ENCODE results near the gene CTDSPL2.
A peak's percentile ranks its signal among the peaks of the same experiment; 100 is the strongest.
"Not testable (repeated sequence)": the region's sequence is repeated elsewhere in the genome, so short reads cannot be mapped to it uniquely, and the experiment has no call there.

Gene CTDSPL2

GRCh38 chr15:44485880-44486279 lies 58.5 kb downstream of the CTDSPL2 start:
- no peak for DNase-seq

DNA sequence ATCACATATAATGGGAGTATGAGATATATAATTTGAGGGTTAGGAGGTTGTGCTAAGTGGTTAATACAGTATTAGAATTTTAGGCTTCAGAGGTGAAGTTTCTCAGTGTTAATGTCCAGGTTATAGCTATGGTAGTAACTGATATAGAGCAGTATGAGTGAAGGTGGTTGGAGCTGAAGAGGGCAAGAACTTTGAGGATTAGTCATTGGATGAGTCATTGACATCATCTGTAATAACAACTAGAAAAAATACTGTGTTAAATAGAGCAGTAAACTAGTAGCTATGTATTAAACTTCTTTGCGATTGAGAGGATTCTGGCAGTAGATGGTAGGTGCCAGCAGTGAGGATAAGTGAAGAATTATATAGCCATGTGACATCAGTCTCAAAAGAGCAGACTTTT lies 62.0 kb downstream of the CTDSPL2 start:
- no peak for DNase-seq

DNA sequence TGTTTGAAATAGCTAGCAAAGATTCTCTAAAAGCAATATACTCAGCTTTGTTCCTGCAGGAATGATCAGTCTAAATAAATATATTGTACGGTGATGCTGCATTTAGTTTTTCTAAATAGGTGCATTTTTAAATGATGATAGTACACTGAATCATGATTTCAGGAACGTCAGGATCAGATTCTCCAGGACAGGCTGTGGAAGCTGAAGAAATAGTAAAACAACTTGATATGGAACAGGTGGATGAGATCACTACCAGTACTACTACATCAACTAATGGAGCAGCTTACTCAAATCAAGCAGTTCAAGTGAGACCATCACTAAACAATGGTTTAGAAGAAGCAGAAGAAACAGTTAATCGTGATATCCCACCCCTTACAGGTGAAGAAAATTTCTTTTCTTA lies 63.2 kb downstream of the CTDSPL2 start:
- DNase-seq: no peak

DNA sequence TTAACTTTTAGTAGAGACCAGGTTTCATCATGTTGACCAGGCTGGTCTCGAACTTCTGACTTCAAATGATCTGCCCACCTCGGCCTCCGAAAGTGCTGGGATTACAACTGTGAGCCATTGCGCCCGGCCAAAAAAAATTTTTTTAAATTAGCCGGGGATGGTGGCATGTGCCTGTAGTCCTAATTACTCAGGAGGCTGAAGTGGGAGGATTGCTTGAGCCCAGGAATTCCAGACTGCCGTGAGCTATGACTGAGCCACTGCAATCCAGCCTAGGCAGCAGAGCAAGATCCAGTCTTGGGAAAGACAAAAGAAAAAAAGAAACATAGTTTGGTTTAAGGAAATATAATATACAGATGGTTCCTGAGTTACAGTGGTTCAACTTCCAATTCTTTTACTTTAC lies 64.6 kb downstream of the CTDSPL2 start:
- DNase-seq: no peak

- DNase-seq: no peak
Measured at GRCh38 chr15:44492672-44493071, 65.2 kb downstream of the CTDSPL2 start.

GRCh38 chr15:44495562-44495961 lies 68.1 kb downstream of the CTDSPL2 start:
- no peak for DNase-seq

DNA sequence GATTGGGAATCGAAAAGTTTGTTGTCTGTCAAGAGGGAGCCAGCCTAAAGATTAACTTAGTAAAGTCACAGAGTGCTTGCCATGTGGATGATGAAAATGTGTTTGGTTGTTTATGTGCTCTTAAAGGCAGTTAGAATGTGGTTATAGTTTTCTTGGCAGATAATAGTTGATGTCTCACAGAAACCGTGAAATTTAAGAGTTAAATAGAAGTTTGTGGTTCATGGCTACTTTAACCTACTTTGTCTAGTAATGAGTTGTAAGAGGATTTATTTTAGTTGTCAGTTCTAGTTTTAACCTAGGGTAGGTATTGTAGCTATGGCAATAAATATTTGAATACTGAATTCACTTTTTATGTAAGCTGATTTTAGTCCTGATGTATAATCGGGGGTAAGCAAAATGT lies 73.1 kb downstream of the CTDSPL2 start:
- no peak for DNase-seq

DNA sequence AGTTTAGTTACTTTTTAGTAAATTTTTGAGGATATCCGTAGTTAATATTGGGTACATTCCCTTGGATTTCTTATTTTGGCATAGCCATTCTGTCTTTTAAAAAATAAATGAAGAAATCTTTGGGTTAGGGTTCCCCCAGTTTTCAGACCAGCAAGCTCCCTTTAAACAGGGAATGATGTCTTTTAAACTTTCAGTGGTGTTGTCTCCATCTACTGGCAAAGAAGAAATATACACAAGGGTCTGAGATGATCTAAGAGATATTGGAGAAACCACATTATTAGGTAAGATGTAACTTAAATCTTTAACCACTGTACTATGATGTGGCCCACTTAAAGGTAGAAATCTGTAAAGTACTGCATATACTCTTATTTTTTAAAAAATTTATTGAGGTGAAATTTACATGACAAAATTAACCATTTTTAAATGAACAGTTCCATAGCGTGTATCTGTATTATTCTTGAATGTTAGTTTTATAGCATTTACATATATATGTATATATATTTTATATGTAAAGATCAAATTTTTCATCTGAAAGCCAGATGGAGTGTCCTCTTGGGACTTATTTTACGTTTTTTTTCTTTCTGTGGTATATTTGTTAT lies 74.4 kb downstream of the CTDSPL2 start:
- DNase-seq: no peak

DNA sequence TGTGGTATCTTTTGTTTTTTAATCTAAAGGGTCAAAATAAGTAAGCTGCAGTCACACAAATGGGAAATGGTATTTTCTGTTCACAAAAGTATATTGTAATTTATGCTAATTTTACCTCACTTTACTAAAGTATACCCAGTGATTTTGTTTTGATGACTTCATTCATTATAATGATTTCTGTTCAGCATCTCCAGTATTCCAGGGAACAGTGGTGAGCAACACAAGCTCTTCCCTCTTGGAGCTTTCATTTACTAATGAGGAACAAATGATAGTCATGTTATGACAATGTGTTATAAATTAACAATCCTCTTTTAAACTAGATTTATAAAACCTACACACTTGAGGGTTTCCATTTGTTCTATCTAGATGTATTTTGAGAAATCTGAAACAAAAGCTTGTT lies 89.0 kb downstream of the CTDSPL2 start:
- no peak for DNase-seq

- no peak for DNase-seq
Measured at GRCh38 chr15:44519537-44519936, 92.1 kb downstream of the CTDSPL2 start.

DNA sequence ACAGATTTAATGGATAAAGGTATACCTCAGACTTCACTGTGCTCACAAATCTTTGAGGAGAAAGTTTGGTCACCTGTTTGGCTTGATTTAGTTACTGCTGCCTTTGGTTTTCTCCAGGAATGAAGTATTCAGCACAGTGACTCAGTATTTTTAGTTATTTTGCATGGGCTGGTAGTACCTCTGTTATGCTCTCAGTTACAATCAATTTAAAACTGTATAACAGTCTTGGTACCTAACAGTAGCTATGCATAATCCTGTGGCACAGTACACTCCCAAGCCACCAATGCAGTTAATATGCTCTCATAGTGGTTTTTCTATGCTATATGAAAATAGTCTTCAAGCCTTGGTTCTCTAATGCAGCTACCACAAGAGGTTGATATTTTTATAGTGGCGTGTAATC lies 97.6 kb downstream of the CTDSPL2 start:
- no peak for DNase-seq

DNA sequence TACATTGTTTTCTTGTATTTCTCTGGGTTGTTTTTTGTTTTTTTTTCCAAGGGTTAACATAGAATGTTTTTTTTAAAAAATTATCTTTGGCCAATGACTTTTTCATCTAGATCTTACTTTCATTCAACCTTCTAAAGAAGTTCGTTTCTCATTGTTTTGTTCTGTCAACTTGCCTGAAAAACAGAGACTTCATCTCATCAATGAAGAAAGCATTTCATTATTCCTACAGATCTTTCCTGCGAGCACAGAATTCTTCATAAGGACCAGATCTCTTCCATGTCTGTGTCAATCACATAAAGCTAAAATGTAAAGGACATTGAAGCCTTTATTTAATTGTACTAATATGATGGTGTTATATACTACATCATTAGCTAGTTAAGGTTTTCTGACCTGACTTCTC lies 99.8 kb downstream of the CTDSPL2 start:
- DNase-seq: no peak

DNA sequence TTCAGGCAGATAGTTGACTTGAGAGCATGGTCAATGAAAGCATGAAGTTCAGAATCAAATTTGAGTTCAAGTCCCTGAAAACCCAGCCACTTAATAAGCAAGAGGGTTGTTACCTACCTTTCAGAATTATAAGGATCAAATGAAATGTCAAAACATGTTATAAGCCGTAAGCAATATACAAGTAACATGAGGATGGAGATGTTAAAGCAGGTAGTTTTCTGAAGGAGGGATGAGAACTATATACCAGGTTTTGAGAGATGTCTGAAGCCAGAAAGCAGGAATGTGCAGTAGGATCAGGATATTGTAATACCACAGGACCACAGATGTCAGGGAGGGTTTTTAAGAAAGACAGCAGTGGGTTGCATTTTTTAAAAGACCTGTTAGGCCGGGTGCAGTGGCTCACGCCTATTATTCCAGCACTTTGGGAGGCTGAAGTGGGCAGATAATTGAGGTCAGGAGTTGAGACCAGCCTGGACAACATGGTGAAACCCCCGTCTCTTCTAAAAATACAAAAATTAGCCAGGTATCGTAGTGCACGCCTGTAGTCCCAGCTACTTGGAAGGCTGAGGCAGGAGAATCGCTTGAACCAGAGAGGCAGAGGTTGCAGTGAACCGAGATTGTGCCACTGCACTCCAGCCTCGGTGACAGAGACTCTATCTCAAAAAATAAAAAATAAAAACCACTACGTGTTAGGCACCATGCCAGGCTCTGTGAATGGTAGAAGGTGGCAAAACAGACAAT lies 102.6 kb downstream of the CTDSPL2 start:
- no peak for DNase-seq

DNA sequence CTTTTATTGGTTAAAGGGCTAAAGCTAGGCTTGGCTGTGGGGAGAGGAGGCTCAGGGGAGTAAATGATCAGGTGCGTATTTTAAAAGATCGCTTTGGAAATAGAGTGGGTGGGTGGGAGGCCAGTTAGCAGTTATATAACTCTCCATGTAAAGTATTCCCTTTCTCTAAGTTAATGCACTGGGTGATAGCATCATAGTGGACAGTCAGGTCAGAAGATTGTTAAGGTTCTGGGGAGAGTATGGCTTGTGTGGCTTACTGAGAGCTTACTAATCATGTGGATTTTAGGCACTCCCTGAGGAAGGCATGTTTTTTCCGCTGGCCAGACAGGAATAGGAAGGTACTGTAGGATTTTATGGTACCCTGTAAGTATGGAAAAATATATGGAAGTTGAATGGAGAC lies 103.2 kb downstream of the CTDSPL2 start:
- no peak for DNase-seq

- not testable (repeated sequence) for DNase-seq
Measured at GRCh38 chr15:44532275-44532674, 104.8 kb downstream of the CTDSPL2 start.

- no peak for DNase-seq
Measured at GRCh38 chr15:44532689-44533088, 105.3 kb downstream of the CTDSPL2 start.

GRCh38 chr15:44535092-44535491 lies 107.7 kb downstream of the CTDSPL2 start:
- no peak for DNase-seq

GRCh38 chr15:44535523-44536301 lies 108.3 kb downstream of the CTDSPL2 start:
- no peak for DNase-seq

- DNase-seq: peak; percentile 60
Measured at GRCh38 chr15:44536302-44536961, 109.0 kb downstream of the CTDSPL2 start.

DNA sequence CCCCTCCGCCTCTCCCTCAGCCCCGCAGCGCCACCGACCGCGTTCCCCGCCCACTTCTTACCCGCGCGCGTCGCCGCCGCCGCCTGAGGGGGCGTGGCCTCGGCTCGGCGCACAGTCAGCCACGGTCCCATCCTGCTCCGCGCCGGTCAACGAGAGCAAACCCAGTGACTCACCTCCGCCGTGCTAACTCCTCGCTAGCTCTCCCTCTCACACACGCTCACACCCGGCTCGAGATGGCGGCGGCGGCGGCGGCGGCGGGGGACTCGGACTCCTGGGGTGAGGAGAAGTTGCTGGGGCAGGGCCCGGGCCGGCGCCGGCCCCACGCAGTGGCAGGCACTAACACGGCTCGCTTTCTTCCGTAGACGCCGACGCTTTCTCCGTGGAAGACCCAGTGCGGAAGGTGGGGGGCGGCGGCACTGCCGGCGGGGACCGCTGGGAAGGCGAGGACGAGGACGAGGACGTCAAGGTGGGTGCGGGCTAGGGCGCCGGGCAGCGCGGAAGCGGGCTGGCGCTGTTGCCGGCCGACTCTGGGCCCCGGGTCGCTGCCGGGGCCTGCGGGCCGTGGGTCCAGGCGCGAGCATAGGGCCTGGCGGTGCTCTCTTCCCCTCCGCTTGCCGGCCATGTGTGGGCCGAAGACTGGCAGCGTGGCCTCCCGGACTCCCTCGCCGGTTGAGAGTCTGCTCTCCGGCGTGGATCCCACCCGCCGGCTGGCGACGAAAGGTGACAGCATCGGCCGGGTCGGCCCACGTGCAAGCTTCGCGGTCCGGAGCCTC lies 109.7 kb downstream of the CTDSPL2 start, which contains the start of gene EIF3J:
TSS of gene EIF3J (plus strand) at position 186 of the 773 bp plus-strand sequence. CDS start at position 234, 48 bp downstream.
- peak; percentile 69 for DNase-seq

GRCh38 chr15:44537735-44538240 lies 110.4 kb downstream of the CTDSPL2 start:
- no peak for DNase-seq

- DNase-seq: no peak
Measured at GRCh38 chr15:44541282-44541958, 114.0 kb downstream of the CTDSPL2 start.

Data from DMS79 (cell line).